ENCODE results near the gene ARHGEF2.

DNA sequence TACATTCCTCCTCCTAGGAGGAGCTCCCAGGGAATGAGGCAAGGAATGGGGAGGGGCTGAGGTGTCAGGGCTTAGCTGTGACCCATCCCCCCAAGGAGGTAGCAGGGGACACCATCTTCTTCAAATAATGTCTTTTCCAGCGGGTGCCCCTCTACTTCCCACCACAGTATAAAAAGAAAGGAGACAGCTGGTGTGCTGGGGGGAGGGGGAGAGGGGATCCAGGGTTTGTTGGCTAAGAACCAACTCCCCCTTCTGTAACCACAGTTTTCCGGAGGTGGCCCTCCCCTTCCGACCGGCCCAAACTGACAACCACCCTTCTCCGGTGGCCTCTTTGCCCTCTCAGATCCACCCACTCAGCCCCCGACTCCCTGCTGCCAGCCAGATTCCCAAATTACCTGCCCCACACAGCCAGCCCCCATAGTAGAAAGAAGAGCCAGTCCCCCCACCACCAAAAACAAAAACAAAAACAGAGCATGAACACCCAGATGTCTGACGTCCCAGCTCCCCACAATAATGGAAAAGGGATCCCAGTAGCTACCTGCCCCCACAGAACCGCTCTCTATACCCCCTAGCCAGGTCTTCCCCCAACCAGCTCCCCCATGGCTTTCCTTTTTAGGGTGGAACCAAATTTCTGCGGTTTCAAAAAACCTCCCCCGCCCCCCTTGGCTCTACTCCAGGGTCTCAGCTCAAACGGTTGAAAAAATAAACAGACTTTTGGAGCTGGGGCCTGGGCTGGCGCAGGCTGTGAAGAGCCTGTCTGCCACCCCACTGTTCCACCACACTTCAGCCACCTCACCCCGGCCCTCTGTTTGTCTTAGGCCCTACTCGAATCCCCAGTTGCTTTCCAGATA lies 2.1 kb downstream of the ARHGEF2 start:
- TF ChIP-seq ZNF302 (CRISPR knock-in tag; IDR thresholded peaks at IDR 0.05) (no peak), RFX5 (IDR thresholded peaks at IDR 0.05) (no peak), HOXB5 (CRISPR knock-in tag; IDR thresholded peaks at IDR 0.05) (no peak), EP300 (IDR thresholded peaks at IDR 0.05) (no peak), USF2 (IDR thresholded peaks at IDR 0.05) (no peak), JUNB (IDR thresholded peaks at IDR 0.05) (no peak), POLR2A (IDR thresholded peaks at IDR 0.05; ENCODE audit: low read length) (no peak)
- TF ChIP-seq, protein P1, sequence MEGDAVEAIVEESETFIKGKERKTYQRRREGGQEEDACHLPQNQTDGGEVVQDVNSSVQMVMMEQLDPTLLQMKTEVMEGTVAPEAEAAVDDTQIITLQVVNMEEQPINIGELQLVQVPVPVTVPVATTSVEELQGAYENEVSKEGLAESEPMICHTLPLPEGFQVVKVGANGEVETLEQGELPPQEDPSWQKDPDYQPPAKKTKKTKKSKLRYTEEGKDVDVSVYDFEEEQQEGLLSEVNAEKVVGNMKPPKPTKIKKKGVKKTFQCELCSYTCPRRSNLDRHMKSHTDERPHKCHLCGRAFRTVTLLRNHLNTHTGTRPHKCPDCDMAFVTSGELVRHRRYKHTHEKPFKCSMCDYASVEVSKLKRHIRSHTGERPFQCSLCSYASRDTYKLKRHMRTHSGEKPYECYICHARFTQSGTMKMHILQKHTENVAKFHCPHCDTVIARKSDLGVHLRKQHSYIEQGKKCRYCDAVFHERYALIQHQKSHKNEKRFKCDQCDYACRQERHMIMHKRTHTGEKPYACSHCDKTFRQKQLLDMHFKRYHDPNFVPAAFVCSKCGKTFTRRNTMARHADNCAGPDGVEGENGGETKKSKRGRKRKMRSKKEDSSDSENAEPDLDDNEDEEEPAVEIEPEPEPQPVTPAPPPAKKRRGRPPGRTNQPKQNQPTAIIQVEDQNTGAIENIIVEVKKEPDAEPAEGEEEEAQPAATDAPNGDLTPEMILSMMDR (IDR thresholded peaks at IDR 0.05): no peak
- TF ChIP-seq, protein P2, sequence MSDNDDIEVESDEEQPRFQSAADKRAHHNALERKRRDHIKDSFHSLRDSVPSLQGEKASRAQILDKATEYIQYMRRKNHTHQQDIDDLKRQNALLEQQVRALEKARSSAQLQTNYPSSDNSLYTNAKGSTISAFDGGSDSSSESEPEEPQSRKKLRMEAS (IDR thresholded peaks at IDR 0.05): no peak
